Cardiac fibroblast (primary cell): ENCODE data around the gene SLC66A3.

Experiments
- DNase-seq, 2 donors: peaks; one replicate each; pipeline versions ENCODE4 v3.0.0 to v3.0.0-alpha.2; 2010; ENCODE audit warnings: low read depth in 2 of 2
- H3K4me3 ChIP-seq, 2 donors: replicated peaks in 1 of 2; 1 replicate in 1 of 2; 2 replicates in 1 of 2; pipeline ENCODE4 v1.5.1; 2011; ENCODE audit warnings: low read depth in 2 of 2, low read length in 2 of 2, mild to moderate bottlenecking in 2 of 2, moderate library complexity in 1 of 2
- TF ChIP-seq, protein P1 (sequence below): IDR thresholded peaks from one replicate; pipeline ENCODE4 v1.5.1; 2011; ENCODE audit warnings: low read depth, mild to moderate bottlenecking, low read length, inconsistent platforms

Gene SLC66A3

DNA sequence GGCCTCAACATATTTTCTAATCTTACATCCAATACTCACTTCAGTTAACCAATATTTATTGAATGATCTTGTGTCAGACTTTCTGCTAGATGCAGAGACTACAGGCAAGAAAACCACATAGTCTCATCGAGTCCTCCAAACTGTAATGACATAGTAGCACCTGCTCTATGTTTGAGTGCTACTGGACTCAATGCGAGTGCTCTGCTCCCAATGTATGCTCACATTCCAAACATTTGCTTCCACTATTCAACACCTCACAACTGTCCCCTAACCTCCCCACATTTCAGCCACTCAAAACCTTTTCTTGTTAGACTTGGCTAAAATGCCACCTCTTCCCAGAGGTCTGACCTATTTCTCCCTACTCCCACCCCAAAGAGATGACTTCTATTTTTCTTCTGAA lies 65.2 kb downstream of the SLC66A3 start:
- TF ChIP-seq, protein P1, sequence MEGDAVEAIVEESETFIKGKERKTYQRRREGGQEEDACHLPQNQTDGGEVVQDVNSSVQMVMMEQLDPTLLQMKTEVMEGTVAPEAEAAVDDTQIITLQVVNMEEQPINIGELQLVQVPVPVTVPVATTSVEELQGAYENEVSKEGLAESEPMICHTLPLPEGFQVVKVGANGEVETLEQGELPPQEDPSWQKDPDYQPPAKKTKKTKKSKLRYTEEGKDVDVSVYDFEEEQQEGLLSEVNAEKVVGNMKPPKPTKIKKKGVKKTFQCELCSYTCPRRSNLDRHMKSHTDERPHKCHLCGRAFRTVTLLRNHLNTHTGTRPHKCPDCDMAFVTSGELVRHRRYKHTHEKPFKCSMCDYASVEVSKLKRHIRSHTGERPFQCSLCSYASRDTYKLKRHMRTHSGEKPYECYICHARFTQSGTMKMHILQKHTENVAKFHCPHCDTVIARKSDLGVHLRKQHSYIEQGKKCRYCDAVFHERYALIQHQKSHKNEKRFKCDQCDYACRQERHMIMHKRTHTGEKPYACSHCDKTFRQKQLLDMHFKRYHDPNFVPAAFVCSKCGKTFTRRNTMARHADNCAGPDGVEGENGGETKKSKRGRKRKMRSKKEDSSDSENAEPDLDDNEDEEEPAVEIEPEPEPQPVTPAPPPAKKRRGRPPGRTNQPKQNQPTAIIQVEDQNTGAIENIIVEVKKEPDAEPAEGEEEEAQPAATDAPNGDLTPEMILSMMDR = no peak
- DNase-seq = no peak

DNA sequence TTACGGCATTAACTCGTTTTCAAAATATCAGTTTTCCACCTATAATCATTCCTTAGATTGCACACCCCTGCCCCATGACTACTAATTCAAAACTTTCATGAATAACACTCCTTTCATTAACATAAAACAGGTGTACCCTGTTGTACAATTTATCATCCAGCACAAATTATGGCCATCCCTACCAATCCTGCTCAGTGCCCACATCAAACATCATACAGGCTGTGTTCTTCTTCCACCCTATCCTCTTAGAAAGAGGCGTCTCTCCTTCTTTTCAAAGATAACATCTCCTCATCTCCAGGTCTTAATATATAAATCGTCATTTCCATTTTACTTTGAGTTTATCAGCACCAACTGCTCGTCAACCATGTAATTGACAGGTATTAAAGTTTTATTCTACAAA lies 67.6 kb downstream of the SLC66A3 start:
- TF ChIP-seq, protein P1 = no peak
- DNase-seq = no peak
- no peak overlapping the region for H3K4me3 ChIP-seq

More for the DNA sequence above, 65.2 kb downstream of the SLC66A3 start:
- no peak overlapping the region for H3K4me3 ChIP-seq

DNA sequence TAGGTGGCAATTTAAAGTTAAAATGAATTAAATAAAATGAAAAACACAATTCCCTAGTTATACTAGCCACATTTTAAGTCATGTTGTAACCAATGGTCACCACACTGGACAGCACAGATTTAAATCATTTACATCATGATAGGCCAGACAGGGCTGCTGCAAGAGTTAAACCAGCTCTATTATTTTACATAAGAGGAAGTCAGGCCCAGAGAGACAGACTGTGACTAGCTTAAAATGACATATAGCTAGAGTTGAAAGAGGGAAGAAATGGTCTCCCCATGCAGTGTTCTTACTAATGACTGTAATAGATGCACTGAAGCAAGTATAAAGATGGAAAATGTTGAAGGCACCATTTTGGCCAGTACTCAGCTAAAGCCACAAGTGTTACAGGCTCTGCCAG lies 69.6 kb downstream of the SLC66A3 start:
- TF ChIP-seq, protein P1 = no peak
- no peak for DNase-seq
- H3K4me3 ChIP-seq = no peak overlapping the region

DNA sequence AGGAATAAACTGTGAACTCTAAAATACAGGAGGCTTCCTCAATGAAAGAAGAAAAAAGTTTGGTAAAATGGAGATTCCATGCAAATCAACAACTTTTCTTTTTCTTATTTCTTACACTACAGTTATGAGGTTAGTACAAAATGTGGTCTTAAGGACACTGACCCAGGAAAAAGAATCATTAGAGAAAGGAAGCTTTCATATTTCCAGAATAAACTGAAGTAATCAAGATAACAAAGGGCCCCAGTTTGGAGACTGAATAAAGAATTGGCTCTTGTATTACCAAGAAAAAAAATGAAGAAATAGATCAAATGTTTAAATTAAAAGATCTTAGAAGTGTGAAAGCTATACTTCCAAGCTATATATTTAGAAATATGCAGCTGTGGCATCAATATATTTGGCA lies 72.3 kb downstream of the SLC66A3 start:
- TF ChIP-seq, protein P1 = no peak
- no peak for DNase-seq
- no peak overlapping the region for H3K4me3 ChIP-seq
